SK-N-SH treated with all-trans-retinoic acid at 6 μM for 48 hours (cell line): Measurements from ENCODE around the gene PSG4.
"Not testable (repeated sequence)": the region's sequence is repeated elsewhere in the genome, so short reads cannot be mapped to it uniquely, and the experiment has no call there.

Source experiments
- ARNTL ChIP-seq: fragments of 450-650 bp; formaldehyde crosslinking; IDR thresholded peaks from 2 replicates; pipeline ENCODE4 v1.5.0; 2020; ENCODE audit warnings: low read depth, mild to moderate bottlenecking, moderate library complexity, borderline replicate concordance
- BACH2 ChIP-seq: fragments of 250-450 bp; sonication (Bioruptor Pico); IDR thresholded peaks from 2 replicates; pipeline ENCODE4 v1.9.0; 2021; ENCODE audit warnings: mild to moderate bottlenecking, borderline replicate concordance
- CREB5 ChIP-seq: fragments of 250-450 bp; sonication (Bioruptor Pico); IDR thresholded peaks from 2 replicates; pipeline ENCODE4 v1.5.1; 2020; ENCODE audit warnings: low read depth, mild to moderate bottlenecking, moderate library complexity
- CSRNP3 ChIP-seq: fragments of 250-450 bp; sonication (Bioruptor Pico); IDR thresholded peaks from 2 replicates; pipeline ENCODE4 v1.5.1; 2021; ENCODE audit warnings: mild to moderate bottlenecking, moderate library complexity
- ESRRG ChIP-seq: fragments of 250-450 bp; sonication (Bioruptor Pico); IDR thresholded peaks from 2 replicates; pipeline ENCODE4 v1.6.1; 2021; ENCODE audit warnings: mild to moderate bottlenecking
- GLIS3 ChIP-seq: fragments of 250-450 bp; sonication (Bioruptor Pico); IDR thresholded peaks from 2 replicates; pipeline ENCODE4 v1.5.0; 2020; ENCODE audit warnings: mild to moderate bottlenecking, moderate library complexity
- OSR1 ChIP-seq: fragments of 250-450 bp; sonication (Bioruptor Pico); IDR thresholded peaks from 2 replicates; pipeline ENCODE4 v1.8.0; 2022; ENCODE audit warnings: moderate library complexity, mild to moderate bottlenecking, inconsistent platforms
- RARB ChIP-seq: fragments of 250-450 bp; sonication (Bioruptor Pico); IDR thresholded peaks from 2 replicates; pipeline ENCODE4 v1.8.0; 2021; ENCODE audit warnings: mild to moderate bottlenecking, moderate library complexity
- ZFP3 ChIP-seq: fragments of 250-450 bp; sonication (Bioruptor Pico); IDR thresholded peaks from 2 replicates; pipeline ENCODE4 v1.5.0; 2020; ENCODE audit warnings: mild to moderate bottlenecking, moderate library complexity
- ZFP30 ChIP-seq: fragments of 450-650 bp; formaldehyde crosslinking; IDR thresholded peaks from 2 replicates; pipeline ENCODE4 v1.5.0; 2022; ENCODE audit warnings: mild to moderate bottlenecking, moderate library complexity
- ZNF565 ChIP-seq: fragments of 450-650 bp; formaldehyde crosslinking; conservative IDR thresholded peaks from 2 replicates; pipeline ENCODE4 v1.5.0; 2020; ENCODE audit warnings: low read depth, mild to moderate bottlenecking, moderate library complexity
- ZNF8 ChIP-seq: fragments of 450-650 bp; formaldehyde crosslinking; IDR thresholded peaks from 2 replicates; pipeline ENCODE4 v1.5.0; 2020; ENCODE audit warnings: mild to moderate bottlenecking, moderate library complexity
- TF ChIP-seq, protein P1 (sequence below): fragments of 250-450 bp; sonication (Bioruptor Pico); IDR thresholded peaks from 2 replicates; pipeline ENCODE4 v1.5.0; 2020; ENCODE audit warnings: mild to moderate bottlenecking, moderate library complexity

GRCh38 chr19:43178577-43178976 is 26.9 kb downstream of the PSG4 start:
- TF ChIP-seq CREB5 (CRISPR knock-in tag); RARB (CRISPR knock-in tag); ZFP3; OSR1; BACH2 (CRISPR knock-in tag); ARNTL; GLIS3 (CRISPR knock-in tag); ESRRG (CRISPR knock-in tag); ZNF8 (CRISPR knock-in tag); ZFP30 (CRISPR knock-in tag); CSRNP3 (CRISPR knock-in tag); ZNF565 (CRISPR knock-in tag): not testable (repeated sequence)
- TF ChIP-seq, protein P1, sequence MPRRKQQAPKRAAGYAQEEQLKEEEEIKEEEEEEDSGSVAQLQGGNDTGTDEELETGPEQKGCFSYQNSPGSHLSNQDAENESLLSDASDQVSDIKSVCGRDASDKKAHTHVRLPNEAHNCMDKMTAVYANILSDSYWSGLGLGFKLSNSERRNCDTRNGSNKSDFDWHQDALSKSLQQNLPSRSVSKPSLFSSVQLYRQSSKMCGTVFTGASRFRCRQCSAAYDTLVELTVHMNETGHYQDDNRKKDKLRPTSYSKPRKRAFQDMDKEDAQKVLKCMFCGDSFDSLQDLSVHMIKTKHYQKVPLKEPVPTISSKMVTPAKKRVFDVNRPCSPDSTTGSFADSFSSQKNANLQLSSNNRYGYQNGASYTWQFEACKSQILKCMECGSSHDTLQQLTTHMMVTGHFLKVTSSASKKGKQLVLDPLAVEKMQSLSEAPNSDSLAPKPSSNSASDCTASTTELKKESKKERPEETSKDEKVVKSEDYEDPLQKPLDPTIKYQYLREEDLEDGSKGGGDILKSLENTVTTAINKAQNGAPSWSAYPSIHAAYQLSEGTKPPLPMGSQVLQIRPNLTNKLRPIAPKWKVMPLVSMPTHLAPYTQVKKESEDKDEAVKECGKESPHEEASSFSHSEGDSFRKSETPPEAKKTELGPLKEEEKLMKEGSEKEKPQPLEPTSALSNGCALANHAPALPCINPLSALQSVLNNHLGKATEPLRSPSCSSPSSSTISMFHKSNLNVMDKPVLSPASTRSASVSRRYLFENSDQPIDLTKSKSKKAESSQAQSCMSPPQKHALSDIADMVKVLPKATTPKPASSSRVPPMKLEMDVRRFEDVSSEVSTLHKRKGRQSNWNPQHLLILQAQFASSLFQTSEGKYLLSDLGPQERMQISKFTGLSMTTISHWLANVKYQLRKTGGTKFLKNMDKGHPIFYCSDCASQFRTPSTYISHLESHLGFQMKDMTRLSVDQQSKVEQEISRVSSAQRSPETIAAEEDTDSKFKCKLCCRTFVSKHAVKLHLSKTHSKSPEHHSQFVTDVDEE (CRISPR knock-in tag): not testable (repeated sequence)
